Activated T-helper 1 cell treated with anti-CD3 and anti-CD28 coated beads, Interleukin-12 subunit alpha, Interleukin-12 subunit beta, Interleukin-2, Interleukin-4 antibody, amounts not matched to agents 30 ng/mL and 10 ng/mL and 1 ng/mL, durations not matched to agents 14 hours and 24 hours and 36 hours (primary cell): ENCODE results near the gene DBP. TPM values are rescaled to one million over a fixed set of nuclear protein-coding genes. Genes with fewer than 3 reads are reported as not detected.
A peak's percentile ranks its signal among the peaks of the same experiment; 100 is the strongest.
"Not testable (repeated sequence)": the region's sequence is repeated elsewhere in the genome, so short reads cannot be mapped to it uniquely, and the experiment has no call there.

Experiments used
- DNase-seq: peaks from one replicate; pipeline ENCODE4 v3.0.0; 2021; ENCODE audit warnings: low spot score
- H3K27ac Mint-ChIP-seq: one replicate; pipeline ENCODE4 v1.8.0; 2021; ENCODE audit warnings: mild to moderate bottlenecking, mixed read lengths
- H3K27me3 Mint-ChIP-seq: one replicate; pipeline ENCODE4 v1.8.0; 2022; ENCODE audit warnings: mild to moderate bottlenecking, moderate library complexity, mixed read lengths; ENCODE audit not compliant: insufficient read depth
- H3K36me3 Mint-ChIP-seq: one replicate; pipeline ENCODE4 v1.8.0; 2021; ENCODE audit warnings: low read depth, mixed read lengths
- H3K4me1 Mint-ChIP-seq: one replicate; pipeline ENCODE4 v1.8.0; 2021; ENCODE audit warnings: low read depth, mixed read lengths
- H3K4me3 Mint-ChIP-seq: one replicate; pipeline ENCODE4 v1.8.0; 2021; ENCODE audit warnings: mild to moderate bottlenecking, moderate library complexity, mixed read lengths
- H3K9me3 Mint-ChIP-seq: one replicate; pipeline ENCODE4 v1.8.0; 2021; ENCODE audit warnings: mixed read lengths
- intact Hi-C: fragments of 100-400 bp; cut with micrococcal nuclease; formaldehyde crosslinking; loops from one replicate; pipeline ENCODE4 v1.15.1; 2024
- total RNA-seq: library from RNA; stranded (reverse); gene quantifications from 2 replicates; pipeline ENCODE4 v1.2.3, GENCODE V29; 2022

The DBP gene, protein sequence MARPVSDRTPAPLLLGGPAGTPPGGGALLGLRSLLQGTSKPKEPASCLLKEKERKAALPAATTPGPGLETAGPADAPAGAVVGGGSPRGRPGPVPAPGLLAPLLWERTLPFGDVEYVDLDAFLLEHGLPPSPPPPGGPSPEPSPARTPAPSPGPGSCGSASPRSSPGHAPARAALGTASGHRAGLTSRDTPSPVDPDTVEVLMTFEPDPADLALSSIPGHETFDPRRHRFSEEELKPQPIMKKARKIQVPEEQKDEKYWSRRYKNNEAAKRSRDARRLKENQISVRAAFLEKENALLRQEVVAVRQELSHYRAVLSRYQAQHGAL
- 8.5 and 9.1 TPM in 2 replicates for total RNA-seq

DNA sequence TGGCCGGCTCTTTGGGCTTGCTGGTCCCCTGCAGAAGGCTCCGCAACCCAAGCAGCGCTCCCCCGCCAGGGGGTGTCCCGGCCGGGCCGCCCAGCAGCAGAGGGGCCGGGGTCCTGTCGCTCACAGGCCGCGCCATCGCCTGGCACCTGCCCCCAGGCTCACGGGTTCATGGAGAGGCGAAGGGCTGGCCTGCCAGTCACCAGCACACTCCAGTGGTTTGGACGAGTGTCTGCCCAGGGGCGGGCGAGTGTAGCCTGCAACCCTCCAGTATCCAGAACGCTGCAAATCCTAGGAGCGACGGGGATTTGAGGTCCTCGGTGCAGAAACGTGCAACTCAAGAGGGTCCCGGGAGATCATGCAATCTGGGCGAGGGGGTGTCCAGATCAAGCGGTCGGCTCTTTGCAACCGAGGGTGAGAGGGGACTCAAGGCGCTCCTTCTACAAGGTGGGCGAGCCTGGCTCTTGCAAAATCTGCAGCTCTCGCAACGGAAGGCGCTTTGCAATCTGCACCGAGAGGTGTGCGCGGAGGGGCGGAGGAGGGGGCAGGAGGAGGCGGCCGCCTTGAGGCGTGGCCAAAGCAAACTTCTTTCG, at the start of gene DBP:
Gene DBP (minus strand): TSS at position 521 of the 590 bp plus-strand sequence. CDS start 385 bp downstream, at position 136.
- Mint-ChIP-seq H3K27me3 (peaks cover 4% of the 10 kb centered on the region), H3K9me3 (no peaks in the 10 kb centered on the region), H3K27ac (peak within 1 kb of the TSS; percentile 100), H3K4me3 (peak within 1 kb of the TSS; percentile 97), H3K36me3 (peaks cover 3% of the 10 kb centered on the region), H3K4me1 (peaks cover 29% of the 10 kb centered on the region)
- intact Hi-C loops, result loop anchor here (1.0 to 10.0 kb wide), 7 partner anchors 18 to 1004 kb away; partner anchors contain the start of genes C19orf73, CYTH2, GYS1 and LIN7B
- no peak for DNase-seq

DNA sequence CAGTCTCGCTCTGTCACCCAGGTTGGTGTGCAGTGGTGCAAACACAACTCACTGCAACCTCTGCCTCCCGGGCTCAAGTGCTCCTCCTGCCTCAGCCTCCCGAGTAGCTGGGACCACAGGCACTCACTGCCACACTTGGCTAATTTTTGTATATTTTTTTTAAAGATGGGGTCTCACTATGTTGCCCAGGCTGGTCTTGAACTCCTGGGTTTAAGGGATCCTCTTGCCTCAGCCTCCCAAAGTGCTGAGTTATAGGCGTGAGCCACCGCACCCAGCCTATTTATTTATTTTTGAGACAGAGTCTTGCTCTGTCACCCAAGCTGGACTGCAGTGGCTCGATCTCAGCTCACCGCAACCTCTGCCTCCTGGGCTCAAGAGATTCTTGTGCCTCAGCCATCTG, 49.5 kb upstream of the DBP start:
- H3K4me3 Mint-ChIP-seq, H3K4me1 Mint-ChIP-seq, DNase-seq, H3K27ac Mint-ChIP-seq, intact Hi-C loops, H3K27me3 Mint-ChIP-seq, H3K36me3 Mint-ChIP-seq, H3K9me3 Mint-ChIP-seq: not testable (repeated sequence)

DNA sequence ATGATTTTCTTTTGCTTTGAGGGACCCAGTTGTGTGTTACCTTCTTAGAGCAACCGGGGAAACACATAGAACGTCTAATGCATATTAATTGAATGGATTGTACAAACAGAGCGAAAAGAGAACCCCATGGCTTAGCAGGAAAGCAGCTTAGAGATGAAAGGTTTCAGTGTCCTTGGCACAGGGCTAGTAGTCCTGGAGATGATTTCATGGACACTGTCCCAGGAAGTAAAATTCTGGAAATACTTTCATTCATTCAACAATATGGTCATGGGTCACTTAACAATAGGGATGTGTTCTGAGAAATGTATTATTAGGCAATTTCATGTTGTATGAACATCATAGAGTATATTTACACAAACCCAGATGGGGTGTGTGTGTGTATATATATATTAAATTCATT, 48.9 kb upstream of the DBP start:
- intact Hi-C loops, result no loop called here
- Mint-ChIP-seq H3K27me3 (no peaks in the 10 kb centered on the region), H3K4me1 (no peaks in the 10 kb centered on the region), H3K27ac (no peak overlapping the region), H3K4me3 (no peak overlapping the region), H3K36me3 (no peaks in the 10 kb centered on the region), H3K9me3 (no peaks in the 10 kb centered on the region)
- DNase-seq, result no peak

DNA sequence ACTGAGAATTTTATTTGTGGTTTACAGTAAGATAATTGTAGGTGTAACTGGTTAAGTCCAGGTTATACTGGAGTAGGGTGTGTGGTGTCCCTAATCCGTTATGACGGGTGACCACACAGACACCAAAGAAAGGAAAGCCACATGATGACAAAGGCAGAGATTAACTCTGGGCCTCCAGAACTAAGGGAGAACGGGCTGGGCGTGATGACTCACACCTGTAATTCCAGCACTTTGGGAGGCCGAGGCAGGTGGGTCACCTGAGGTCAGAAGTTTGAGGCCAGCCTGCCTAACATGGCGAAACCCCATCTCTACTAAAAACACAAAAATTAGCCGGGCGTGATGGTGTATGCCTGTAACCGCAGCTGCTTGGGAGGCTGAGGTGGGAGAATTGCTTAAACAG, 48.4 kb upstream of the DBP start:
- no peak overlapping the region for H3K27ac Mint-ChIP-seq

DNA sequence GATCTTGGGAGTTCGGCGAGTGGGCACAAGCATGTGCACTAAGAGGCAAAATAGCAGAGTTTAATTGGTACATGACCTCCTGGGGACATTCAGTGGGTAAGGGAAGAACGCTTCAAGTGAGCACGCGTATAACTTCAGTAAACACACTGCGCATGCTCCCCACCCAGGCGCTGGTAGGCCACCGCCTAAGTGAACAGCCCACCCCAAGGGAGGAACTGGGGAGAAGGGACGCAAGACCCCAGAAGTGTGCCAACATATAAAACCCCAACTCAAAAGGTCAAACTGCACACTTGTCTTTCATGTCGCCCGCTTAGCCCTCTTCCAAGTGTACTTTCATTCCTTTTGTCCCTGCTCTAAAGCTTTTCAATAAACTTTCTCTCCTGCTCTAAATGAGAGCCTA, 46.2 kb upstream of the DBP start:
- Mint-ChIP-seq H3K9me3 (no peaks in the 10 kb centered on the region), H3K4me1 (no peaks in the 10 kb centered on the region), H3K27ac (no peak overlapping the region), H3K36me3 (no peaks in the 10 kb centered on the region), H3K27me3 (no peaks in the 10 kb centered on the region), H3K4me3 (no peak overlapping the region)
- no peak for DNase-seq
- intact Hi-C loops, result no loop called here

More for the DNA sequence above, 48.4 kb upstream of the DBP start:
- Mint-ChIP-seq H3K27me3 (no peaks in the 10 kb centered on the region), H3K4me1 (no peaks in the 10 kb centered on the region), H3K9me3 (no peaks in the 10 kb centered on the region), H3K4me3 (no peak overlapping the region), H3K36me3 (no peaks in the 10 kb centered on the region)
- intact Hi-C loops, result no loop called here
- no peak for DNase-seq

DNA sequence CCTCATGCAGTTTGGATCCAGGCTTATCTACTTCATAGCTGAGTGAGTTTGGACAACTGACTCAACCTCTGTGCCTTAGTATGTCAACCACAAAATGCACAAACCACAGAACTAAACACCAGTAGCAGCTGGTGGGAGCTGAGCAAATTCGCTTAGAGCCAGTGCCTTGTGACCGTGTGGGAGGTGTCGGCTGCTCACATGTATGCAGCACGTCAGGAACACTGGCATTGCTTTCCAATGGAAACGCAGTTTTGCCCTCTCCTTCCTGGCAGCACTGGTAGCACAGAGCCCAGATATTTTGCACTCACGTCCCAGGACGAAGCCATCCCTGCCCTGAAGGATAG, 43.9 kb upstream of the DBP start:
- Mint-ChIP-seq H3K4me1 (no peaks in the 10 kb centered on the region), H3K36me3 (no peaks in the 10 kb centered on the region)

DNA sequence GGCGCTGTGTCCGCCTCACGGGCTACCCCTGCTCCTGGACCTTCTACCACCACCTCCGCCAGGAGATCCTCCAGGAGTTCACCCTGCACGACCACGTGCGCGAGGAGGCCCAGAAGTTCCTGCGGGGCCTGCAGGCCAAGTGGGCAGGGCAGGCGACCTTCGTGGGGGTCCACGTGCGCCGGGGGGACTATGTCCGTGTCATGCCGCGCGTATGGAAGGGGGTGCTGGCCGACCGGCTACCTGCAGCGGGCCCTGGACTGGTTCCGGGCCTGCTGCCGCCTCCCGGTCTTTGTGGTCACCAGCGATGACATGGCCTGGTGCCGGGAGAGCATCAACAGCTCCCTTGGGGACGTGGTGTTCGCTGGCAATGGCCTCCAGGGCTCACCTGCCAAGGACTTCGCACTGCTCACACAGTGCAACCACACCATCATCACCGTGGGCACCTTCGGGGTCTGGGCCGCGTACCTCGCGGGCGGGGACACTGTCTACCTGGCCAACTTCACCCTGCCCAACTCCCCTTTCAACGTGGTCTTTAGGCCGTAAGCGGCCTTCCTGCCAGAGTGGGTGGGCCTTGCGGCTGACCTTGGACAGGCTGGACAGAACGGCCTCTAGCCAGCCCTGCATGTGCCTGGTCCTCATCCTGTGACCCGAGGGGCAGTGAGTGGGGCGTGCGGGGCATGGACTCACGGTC, 43.4 kb upstream of the DBP start:
- Mint-ChIP-seq H3K27ac (no peak overlapping the region), H3K4me3 (no peak overlapping the region), H3K36me3 (no peaks in the 10 kb centered on the region), H3K4me1 (peaks cover 1% of the 10 kb centered on the region), H3K27me3 (peaks cover 2% of the 10 kb centered on the region), H3K9me3 (no peaks in the 10 kb centered on the region)
- intact Hi-C loops, result no loop called here
- no peak for DNase-seq

More for the DNA sequence above, 43.9 kb upstream of the DBP start:
- peaks cover 2% of the 10 kb centered on the region for H3K27me3 Mint-ChIP-seq
- no peak overlapping the region for H3K27ac Mint-ChIP-seq
- H3K4me3 Mint-ChIP-seq, result no peak overlapping the region
- H3K9me3 Mint-ChIP-seq, result no peaks in the 10 kb centered on the region
- no peak for DNase-seq
- intact Hi-C loops, result no loop called here

DNA sequence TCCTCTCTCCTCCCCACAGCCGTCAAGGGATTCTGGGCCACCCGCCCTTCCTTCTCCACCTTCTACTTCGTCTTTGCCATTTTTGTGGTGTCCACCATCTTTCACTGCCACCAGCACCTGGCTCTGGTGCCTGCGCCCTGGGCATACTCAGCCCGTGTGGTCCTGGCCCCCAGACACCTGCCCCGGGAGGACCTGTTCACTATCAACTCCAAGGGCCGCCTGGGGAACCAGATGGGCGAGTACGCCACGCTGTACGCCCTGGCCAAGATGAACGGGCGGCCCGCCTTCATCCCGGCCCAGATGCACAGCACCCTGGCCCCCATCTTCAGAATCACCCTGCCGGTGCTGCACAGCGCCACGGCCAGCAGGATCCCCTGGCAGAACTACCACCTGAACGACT, 42.8 kb upstream of the DBP start:
- H3K27ac Mint-ChIP-seq, H3K36me3 Mint-ChIP-seq, H3K4me3 Mint-ChIP-seq, intact Hi-C loops, DNase-seq, H3K9me3 Mint-ChIP-seq, H3K4me1 Mint-ChIP-seq, H3K27me3 Mint-ChIP-seq: not testable (repeated sequence)

DNA sequence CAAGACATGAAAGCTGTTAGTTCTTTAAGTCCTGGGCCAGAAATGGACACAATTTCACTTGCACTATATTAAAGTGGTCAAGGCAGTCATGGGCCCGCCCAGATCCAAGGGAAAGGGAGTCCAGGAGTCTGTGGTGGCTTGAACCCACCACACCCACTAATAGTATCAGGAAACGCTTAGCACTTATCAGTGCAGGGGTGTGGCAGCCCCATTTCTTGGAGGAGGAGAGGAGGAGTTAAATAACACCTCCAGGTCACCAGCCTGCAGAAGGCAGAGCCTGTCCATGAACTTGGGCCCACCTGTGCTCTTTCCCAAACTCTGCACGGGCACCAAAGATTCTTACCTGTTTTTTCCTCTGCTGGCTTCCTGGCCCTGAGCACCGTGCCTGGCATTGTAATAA, 41.0 kb upstream of the DBP start:
- H3K27me3 Mint-ChIP-seq, result peaks cover 4% of the 10 kb centered on the region
- intact Hi-C loops, result no loop called here
- DNase-seq, result no peak
- H3K27ac Mint-ChIP-seq, result no peak overlapping the region
- H3K4me3 Mint-ChIP-seq, result no peak overlapping the region
- no peaks in the 10 kb centered on the region for H3K36me3 Mint-ChIP-seq
- no peaks in the 10 kb centered on the region for H3K9me3 Mint-ChIP-seq
- peaks cover 8% of the 10 kb centered on the region for H3K4me1 Mint-ChIP-seq

DNA sequence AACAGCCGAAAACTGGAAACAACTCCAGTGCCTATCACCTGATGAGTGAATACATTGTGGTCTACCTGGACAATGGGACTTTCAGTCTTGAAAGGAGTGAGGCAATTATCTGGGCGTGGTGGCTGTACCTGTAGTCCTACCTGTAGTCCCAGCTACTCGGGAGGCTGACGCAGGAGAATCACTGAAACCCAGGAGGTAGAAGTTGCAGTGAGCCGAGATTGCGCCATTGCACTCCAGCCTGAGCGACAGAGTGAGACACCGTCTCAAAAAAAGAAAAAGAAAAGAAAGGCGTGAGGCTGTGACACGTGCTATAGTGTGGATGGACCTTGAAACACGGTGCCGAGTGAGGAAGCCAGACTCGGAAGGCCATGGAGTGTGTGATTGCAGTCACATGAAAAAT, 39.7 kb upstream of the DBP start:
- H3K27me3 Mint-ChIP-seq, result peaks cover 4% of the 10 kb centered on the region
- H3K27ac Mint-ChIP-seq, result no peak overlapping the region
- intact Hi-C loops, result no loop called here
- peaks cover 8% of the 10 kb centered on the region for H3K4me1 Mint-ChIP-seq
- H3K36me3 Mint-ChIP-seq, result no peaks in the 10 kb centered on the region
- no peak for DNase-seq
- no peaks in the 10 kb centered on the region for H3K9me3 Mint-ChIP-seq
- no peak overlapping the region for H3K4me3 Mint-ChIP-seq

DNA sequence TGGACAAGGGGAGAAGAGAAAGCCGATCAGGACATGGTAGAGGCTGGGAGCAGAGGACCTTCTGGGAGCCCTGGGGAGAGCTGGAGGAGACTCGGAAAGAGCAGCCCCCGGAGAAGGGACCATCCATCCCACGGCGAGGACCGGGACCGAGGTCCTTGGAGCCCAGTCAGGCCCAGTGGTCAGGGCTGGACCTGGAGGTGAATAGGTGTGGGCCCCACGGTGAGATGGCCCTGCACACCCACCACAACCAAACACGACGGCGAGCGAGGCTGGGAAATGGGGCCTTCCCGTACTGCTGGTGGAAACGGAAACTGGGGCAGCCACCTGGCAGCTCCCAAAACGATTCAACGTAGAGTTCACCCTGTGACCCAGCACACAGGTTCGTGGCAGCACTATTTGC, 39.3 kb upstream of the DBP start:
- H3K4me3 Mint-ChIP-seq, result no peak overlapping the region
- DNase-seq, result no peak
- peaks cover 8% of the 10 kb centered on the region for H3K4me1 Mint-ChIP-seq
- no peaks in the 10 kb centered on the region for H3K9me3 Mint-ChIP-seq
- H3K27me3 Mint-ChIP-seq, result peaks cover 4% of the 10 kb centered on the region
- intact Hi-C loops, result no loop called here
- no peak overlapping the region for H3K27ac Mint-ChIP-seq
- no peaks in the 10 kb centered on the region for H3K36me3 Mint-ChIP-seq

DNA sequence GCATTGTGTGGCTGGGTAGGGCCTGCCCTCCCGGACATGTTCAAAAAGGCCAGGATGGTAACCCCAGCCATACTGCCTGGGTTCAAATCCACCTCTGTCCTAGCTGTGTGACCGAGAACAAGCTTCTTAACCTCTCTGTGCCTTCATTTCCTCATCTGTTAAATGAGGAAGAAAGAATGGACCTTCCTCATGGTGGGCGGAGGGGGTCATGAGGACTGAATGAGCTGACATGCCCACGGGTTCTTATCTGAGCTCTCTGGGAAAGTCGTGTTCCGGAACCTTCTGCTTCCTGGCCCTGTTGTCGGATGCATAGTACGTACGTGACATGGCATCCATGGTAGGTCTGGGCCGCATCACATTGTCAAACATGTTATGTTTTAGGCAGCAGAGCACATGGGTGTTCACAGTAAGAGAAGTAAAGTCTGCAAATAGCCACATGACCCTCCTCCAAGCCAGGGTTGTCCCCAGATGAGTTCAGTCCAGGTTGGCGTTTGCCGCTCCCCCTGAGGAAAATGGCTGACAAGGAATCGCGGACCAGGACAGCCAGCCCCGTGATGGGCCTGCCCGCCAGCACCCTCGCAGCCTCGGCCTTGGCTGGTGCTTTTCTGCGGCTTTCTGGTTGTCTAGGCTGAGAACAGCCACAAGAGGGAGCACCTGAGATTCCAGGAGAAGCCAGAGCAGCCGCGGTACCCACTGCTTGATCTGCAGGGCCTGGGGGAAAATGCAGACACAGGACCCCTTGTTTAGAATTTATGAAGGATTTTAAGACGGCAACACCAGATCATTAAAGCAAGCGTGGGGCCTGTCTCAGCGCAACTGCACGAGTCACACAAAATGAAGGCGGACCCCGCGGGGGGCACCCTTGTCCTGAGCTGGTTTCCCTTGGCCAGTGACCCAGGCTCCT, 38.0 kb upstream of the DBP start:
- intact Hi-C loops, result loop anchor here (1.0 to 2.0 kb wide), 3 partner anchors 14 to 64 kb away; partner anchors contain the start of gene CA11
- Mint-ChIP-seq H3K27me3 (peaks cover 4% of the 10 kb centered on the region), H3K4me1 (peaks cover 8% of the 10 kb centered on the region), H3K36me3 (no peaks in the 10 kb centered on the region), H3K27ac (no peak overlapping the region), H3K9me3 (no peaks in the 10 kb centered on the region), H3K4me3 (no peak overlapping the region)
- DNase-seq, result peak; percentile 69
